H9 (cell line): Measurements from ENCODE around the gene HRAS. TPM values are rescaled to one million over a fixed set of nuclear protein-coding genes. Genes with fewer than 3 reads are reported as not detected.
A peak's percentile ranks its signal among the peaks of the same experiment; 100 is the strongest.

Source experiments
- DNase-seq: peaks from one replicate; pipeline ENCODE4 v3.0.0-alpha.2; 2017
- H2AFZ ChIP-seq: one replicate; pipeline ENCODE4 v1.6.1; 2013; ENCODE audit warnings: mild to moderate bottlenecking, low read length, control low read depth, moderate library complexity
- H2AK5ac ChIP-seq: 2 replicates; pipeline ENCODE4 v1.6.1; 2013; ENCODE audit warnings: low read length, control low read depth, mixed read lengths; ENCODE audit not compliant: insufficient read length
- H2BK120ac ChIP-seq: one replicate; pipeline ENCODE4 v1.6.1; 2013; ENCODE audit warnings: low read depth, mild to moderate bottlenecking, low read length, control low read depth, inconsistent platforms; ENCODE audit not compliant: poor library complexity, severe bottlenecking
- H2BK12ac ChIP-seq: 2 replicates; pipeline ENCODE4 v1.6.1; 2013; ENCODE audit warnings: low read length, control low read depth, mixed read lengths, low read depth; ENCODE audit not compliant: insufficient read length
- H2BK15ac ChIP-seq: 2 replicates; pipeline ENCODE4 v1.6.1; 2013; ENCODE audit warnings: low read depth, low read length, control low read depth
- H2BK20ac ChIP-seq: one replicate; pipeline ENCODE4 v1.6.1; 2013; ENCODE audit warnings: low read depth, mild to moderate bottlenecking, low read length, control low read depth, inconsistent platforms; ENCODE audit not compliant: poor library complexity, severe bottlenecking
- H2BK5ac ChIP-seq: 2 replicates; pipeline ENCODE4 v1.6.1; 2013; ENCODE audit warnings: low read length, control low read depth, mixed read lengths; ENCODE audit not compliant: insufficient read length
- H3K14ac ChIP-seq: 2 replicates; pipeline ENCODE4 v1.6.1; 2013; ENCODE audit warnings: low read length, control low read depth; ENCODE audit not compliant: insufficient read depth
- H3K18ac ChIP-seq: 2 replicates; pipeline ENCODE4 v1.6.1; 2013; ENCODE audit warnings: low read depth, mild to moderate bottlenecking, mixed read lengths, low read length, control low read depth; ENCODE audit not compliant: insufficient read length
- H3K23ac ChIP-seq: 2 replicates; pipeline ENCODE4 v1.6.1; 2013; ENCODE audit warnings: low read length, control low read depth, mixed read lengths, low read depth; ENCODE audit not compliant: insufficient read length
- H3K23me2 ChIP-seq: 2 replicates; pipeline ENCODE4 v1.6.1; 2013; ENCODE audit warnings: low read depth, mild to moderate bottlenecking, mixed read lengths, low read length, control low read depth; ENCODE audit not compliant: insufficient read length, poor library complexity, severe bottlenecking
- H3K27ac ChIP-seq: 2 replicates; pipeline ENCODE4 v1.5.1; 2013; ENCODE audit warnings: low read length, control low read depth, mixed read lengths, low read depth; ENCODE audit not compliant: insufficient read length
- H3K27me3 ChIP-seq: 2 replicates; pipeline ENCODE4 v1.6.1; 2013; ENCODE audit warnings: low read length, control low read depth, inconsistent platforms; ENCODE audit not compliant: insufficient read depth
- H3K4ac ChIP-seq: 2 replicates; pipeline ENCODE4 v1.6.1; 2013; ENCODE audit warnings: low read depth, mild to moderate bottlenecking, control low read depth, inconsistent platforms, low read length, moderate library complexity
- H3K4me1 ChIP-seq: 2 replicates; pipeline ENCODE4 v1.6.1; 2013; ENCODE audit warnings: low read length, control low read depth, inconsistent platforms; ENCODE audit not compliant: insufficient read depth
- H3K4me2 ChIP-seq: 2 replicates; pipeline ENCODE4 v1.6.1; 2013; ENCODE audit warnings: low read length, control low read depth, mixed read lengths; ENCODE audit not compliant: insufficient read length, insufficient read depth
- H3K56ac ChIP-seq: 2 replicates; pipeline ENCODE4 v1.6.1; 2013; ENCODE audit warnings: low read depth, mild to moderate bottlenecking, mixed read lengths, low read length, control low read depth; ENCODE audit not compliant: insufficient read length
- H3K79me1 ChIP-seq: 2 replicates; pipeline ENCODE4 v1.6.1; 2013; ENCODE audit warnings: low read depth, mild to moderate bottlenecking, moderate library complexity, low read length, control low read depth, inconsistent platforms; ENCODE audit not compliant: insufficient read depth, poor library complexity, severe bottlenecking
- H3K79me2 ChIP-seq: 2 replicates; pipeline ENCODE4 v1.6.1; 2013; ENCODE audit warnings: low read length, control low read depth, inconsistent platforms; ENCODE audit not compliant: insufficient read depth
- H3K9ac ChIP-seq: 2 replicates; pipeline ENCODE4 v1.6.1; 2013; ENCODE audit warnings: low read length, control low read depth, mixed read lengths; ENCODE audit not compliant: insufficient read length; ENCODE audit errors: extremely low read depth
- H3K9me3 ChIP-seq: one replicate; pipeline ENCODE4 v1.6.1; 2013; ENCODE audit warnings: low read depth, low read length, inconsistent platforms; ENCODE audit not compliant: control insufficient read depth
- H3T11ph ChIP-seq: one replicate; pipeline ENCODE4 v1.6.1; 2013; ENCODE audit warnings: mild to moderate bottlenecking, low read length, control low read depth, inconsistent platforms
- H4K20me1 ChIP-seq: one replicate; pipeline ENCODE4 v1.6.1; 2013; ENCODE audit not compliant: control insufficient read depth, insufficient read length, insufficient read depth
- H4K5ac ChIP-seq: 2 replicates; pipeline ENCODE4 v1.6.1; 2013; ENCODE audit warnings: low read depth, mild to moderate bottlenecking, mixed read lengths, low read length, control low read depth; ENCODE audit not compliant: insufficient read length
- H4K8ac ChIP-seq: replicated peaks from 2 replicates; pipeline ENCODE4 v1.6.1; 2013; ENCODE audit warnings: low read length, control low read depth, mixed read lengths, low read depth; ENCODE audit not compliant: insufficient read length
- H4K91ac ChIP-seq: 2 replicates; pipeline ENCODE4 v1.6.1; 2013; ENCODE audit warnings: low read depth, mild to moderate bottlenecking, moderate library complexity, mixed read lengths, low read length, control low read depth; ENCODE audit not compliant: insufficient read length
- H3K27ac Mint-ChIP-seq, 3 experiments: 2 replicates in 2 of 3; 3 replicates in 1 of 3; pipeline ENCODE4 v1.8.0; 2020 to 2021; ENCODE audit warnings: mixed read lengths in 3 of 3, mild to moderate bottlenecking in 1 of 3, moderate library complexity in 1 of 3
- H3K27me3 Mint-ChIP-seq: 2 replicates; pipeline ENCODE4 v1.8.0; 2021; ENCODE audit warnings: low read depth, mild to moderate bottlenecking, moderate library complexity, mixed read lengths
- H3K36me3 Mint-ChIP-seq, 3 experiments: 2 replicates in 2 of 3; 3 replicates in 1 of 3; pipeline ENCODE4 v1.8.0; 2020 to 2021; ENCODE audit warnings: low read depth in 3 of 3, mixed read lengths in 3 of 3; ENCODE audit not compliant: insufficient read depth in 1 of 3
- H3K4me1 Mint-ChIP-seq, 2 experiments: 2 replicates each; pipeline ENCODE4 v1.8.0; 2020; ENCODE audit warnings: mixed read lengths in 2 of 2
- H3K4me3 Mint-ChIP-seq, 2 experiments: 2 replicates in 1 of 2; 3 replicates in 1 of 2; pipeline ENCODE4 v1.8.0; 2020 to 2021; ENCODE audit warnings: mild to moderate bottlenecking in 2 of 2, mixed read lengths in 2 of 2, moderate library complexity in 1 of 2
- H3K9me3 Mint-ChIP-seq, 2 experiments: 2 replicates in 1 of 2; 3 replicates in 1 of 2; pipeline ENCODE4 v1.8.0; 2020; ENCODE audit warnings: mild to moderate bottlenecking in 2 of 2, mixed read lengths in 2 of 2, moderate library complexity in 1 of 2
- WGBS: extraction: QIAGEN DNeasy Blood & Tissue Kit; methylation state at CpG from one replicate; pipeline ENCODE4 v1.1.7; 2013; ENCODE audit warnings: missing lambda C conversion rate, low lambda C conversion rate, mixed read lengths; ENCODE audit not compliant: insufficient read length; ENCODE audit errors: extremely low coverage; 5-methylcytosine and 5-hydroxymethylcytosine counted together
- total RNA-seq: library from RNA; stranded (reverse); gene quantifications from 2 replicates; pipeline ENCODE4 v1.2.1, GENCODE V29; 2021
- TF ChIP-seq, protein P1 (sequence below): fragments of 200-600 bp; sonication (generic); conservative IDR thresholded peaks from 3 replicates; pipeline ENCODE4 v1.8.0; 2021; ENCODE audit warnings: antibody characterized with exemption, mild to moderate bottlenecking

HRAS gene
- total RNA-seq, 1 experiment from 2014 or later: 61.8 TPM

DNA sequence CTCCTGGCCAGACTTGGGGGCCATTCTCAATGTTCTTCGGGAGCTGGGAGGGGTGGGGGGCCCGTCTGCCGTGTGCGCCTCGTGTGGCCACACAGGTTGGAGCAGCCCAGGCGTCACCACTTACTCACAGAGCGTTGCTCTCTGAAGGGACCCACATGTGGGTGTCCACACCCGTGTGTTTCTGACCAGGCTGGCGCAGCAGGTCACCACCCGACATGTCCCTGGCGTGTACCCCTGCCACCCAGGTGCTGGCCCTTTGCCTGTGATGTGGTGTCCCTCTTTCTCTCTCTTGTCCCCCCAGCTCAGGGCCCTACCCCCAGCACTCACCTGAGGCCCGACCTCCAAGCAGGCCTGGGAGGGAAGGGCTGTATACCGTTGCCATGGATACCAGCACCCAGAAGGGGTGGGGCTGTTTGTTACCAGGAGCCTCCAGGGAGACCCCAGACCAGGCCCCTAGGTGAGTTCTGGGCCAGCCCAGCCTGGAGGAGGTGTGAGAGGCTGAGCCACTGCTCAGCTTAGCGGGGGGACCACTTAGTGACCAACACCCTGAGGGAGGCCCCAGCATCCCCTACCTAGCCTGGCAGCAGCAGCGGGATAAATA, 23.7 kb upstream of the HRAS start:
- Histone ChIP-seq H4K8ac (no peak overlapping the region), H3K79me2 (no peaks in the 10 kb centered on the region), H4K91ac (no peak overlapping the region), H2AK5ac (no peak overlapping the region), H2BK12ac (no peak overlapping the region), H3K23me2 (peaks cover 12% of the 10 kb centered on the region), H4K5ac (no peak overlapping the region), H3K23ac (no peak overlapping the region), H3K4me1 (no peaks in the 10 kb centered on the region), H3K9ac (no peak overlapping the region), H3K4ac (no peak overlapping the region), H2BK5ac (no peak overlapping the region), H3K56ac (no peak overlapping the region), H2BK15ac (no peak overlapping the region), H3K27me3 (peaks cover 5% of the 10 kb centered on the region; the same call in 1 of the 2 replicates), H2BK20ac (no peak overlapping the region), H3K18ac (no peak overlapping the region), H3K27ac (no peak overlapping the region), H4K20me1 (no peaks in the 10 kb centered on the region), H3K79me1 (no peaks in the 10 kb centered on the region), H3K14ac (no peak overlapping the region), H2AFZ (no peak overlapping the region), H3K4me2 (no peak overlapping the region), H2BK120ac (no peak overlapping the region), H3T11ph (no peak overlapping the region), H3K9me3 (no peaks in the 10 kb centered on the region)
- H3K4me1 Mint-ChIP-seq: peaks cover 11 to 24% of the 10 kb centered on the region in 2 experiments
- DNase-seq: no peak
- WGBS: no CpG with 5 or more reads among the region's 15 CpGs
- TF ChIP-seq, protein P1, sequence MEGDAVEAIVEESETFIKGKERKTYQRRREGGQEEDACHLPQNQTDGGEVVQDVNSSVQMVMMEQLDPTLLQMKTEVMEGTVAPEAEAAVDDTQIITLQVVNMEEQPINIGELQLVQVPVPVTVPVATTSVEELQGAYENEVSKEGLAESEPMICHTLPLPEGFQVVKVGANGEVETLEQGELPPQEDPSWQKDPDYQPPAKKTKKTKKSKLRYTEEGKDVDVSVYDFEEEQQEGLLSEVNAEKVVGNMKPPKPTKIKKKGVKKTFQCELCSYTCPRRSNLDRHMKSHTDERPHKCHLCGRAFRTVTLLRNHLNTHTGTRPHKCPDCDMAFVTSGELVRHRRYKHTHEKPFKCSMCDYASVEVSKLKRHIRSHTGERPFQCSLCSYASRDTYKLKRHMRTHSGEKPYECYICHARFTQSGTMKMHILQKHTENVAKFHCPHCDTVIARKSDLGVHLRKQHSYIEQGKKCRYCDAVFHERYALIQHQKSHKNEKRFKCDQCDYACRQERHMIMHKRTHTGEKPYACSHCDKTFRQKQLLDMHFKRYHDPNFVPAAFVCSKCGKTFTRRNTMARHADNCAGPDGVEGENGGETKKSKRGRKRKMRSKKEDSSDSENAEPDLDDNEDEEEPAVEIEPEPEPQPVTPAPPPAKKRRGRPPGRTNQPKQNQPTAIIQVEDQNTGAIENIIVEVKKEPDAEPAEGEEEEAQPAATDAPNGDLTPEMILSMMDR: peak; percentile 34; the same call in 2 of the 3 replicates
- no peaks in the 10 kb centered on the region; a peak in 2 of 5 replicates for H3K9me3 Mint-ChIP-seq
- H3K4me3 Mint-ChIP-seq: peak overlapping the region in 1 of 2 experiments; percentile 38; a peak in 1 of 5 replicates
- H3K36me3 Mint-ChIP-seq: peaks cover 2 to 5% (median 4%) of the 10 kb centered on the region in 3 experiments; a peak in 5 of 7 replicates
- peaks cover 31% of the 10 kb centered on the region for H3K27me3 Mint-ChIP-seq
- H3K27ac Mint-ChIP-seq: no peak overlapping the region
